Stimulated activated CD8-positive, alpha-beta memory T cell treated with anti-CD3 and anti-CD28 coated beads, Interleukin-4, amount 100 ng/mL, for 48 hours (primary cell): ENCODE measurements around the gene CST11.

Experiments
- DNase-seq: peaks from one replicate; pipeline ENCODE4 v3.0.0-alpha.2; 2020

Gene CST11

DNA sequence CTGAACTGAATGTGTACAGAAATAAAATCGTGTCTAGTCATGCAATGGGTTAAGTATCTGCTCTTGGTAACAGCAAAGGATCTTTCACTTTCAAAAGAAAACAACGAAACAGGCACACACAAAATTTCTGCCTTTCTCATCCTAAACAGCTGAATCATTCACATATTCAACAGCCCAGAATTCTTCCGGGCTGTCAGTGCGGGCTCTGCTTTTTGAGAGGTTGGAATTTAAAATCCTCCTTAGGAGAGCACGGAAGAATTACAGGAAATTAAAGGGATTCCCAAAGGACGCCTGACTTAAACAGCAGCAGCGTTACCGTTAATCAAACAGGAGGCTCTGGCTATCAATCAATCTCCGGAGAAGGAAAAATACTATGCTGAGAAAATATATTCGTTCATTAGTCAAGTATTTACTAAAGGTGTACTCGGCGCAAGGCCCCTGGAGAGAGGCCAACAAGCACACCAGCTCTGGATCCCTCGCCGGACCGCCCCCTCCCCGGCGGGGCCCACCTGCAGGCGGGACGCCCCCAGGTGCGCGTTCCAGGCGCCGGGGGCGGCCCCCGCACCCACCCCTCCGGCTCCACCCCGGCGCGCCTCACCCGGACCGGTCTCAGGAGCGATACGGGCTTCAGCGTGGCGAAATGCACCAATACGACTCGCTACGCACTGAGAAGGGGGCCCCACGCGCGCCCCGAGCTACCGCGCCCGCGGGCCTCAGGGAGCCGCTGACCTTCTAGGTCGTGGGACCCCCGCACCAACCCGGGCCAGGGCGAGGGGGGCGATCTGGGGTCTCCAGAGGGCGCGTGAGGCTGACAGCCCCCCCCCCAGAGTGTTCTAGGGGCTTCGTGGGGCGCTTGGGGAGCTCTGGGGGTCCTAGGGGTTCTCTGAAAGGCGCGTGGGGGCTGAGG lies 32.4 kb downstream of the CST11 start:
- peak; percentile 53 for DNase-seq

DNA sequence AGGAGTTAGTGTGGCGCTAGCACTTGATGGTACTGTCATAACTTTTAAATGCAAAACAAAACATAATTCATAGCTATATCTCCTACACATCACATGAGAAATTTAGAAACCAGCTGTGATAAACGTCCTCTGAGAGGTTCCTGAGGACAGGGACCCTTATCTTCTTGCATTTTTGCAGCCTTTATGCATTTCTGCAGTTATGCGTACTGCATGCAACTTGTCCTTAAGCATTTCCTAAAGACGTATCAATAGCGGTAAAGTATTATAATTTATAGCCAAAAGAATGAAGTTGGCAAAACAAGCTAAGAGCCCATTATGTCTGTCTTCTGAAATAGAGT lies 33.0 kb downstream of the CST11 start:
- no peak for DNase-seq

DNA sequence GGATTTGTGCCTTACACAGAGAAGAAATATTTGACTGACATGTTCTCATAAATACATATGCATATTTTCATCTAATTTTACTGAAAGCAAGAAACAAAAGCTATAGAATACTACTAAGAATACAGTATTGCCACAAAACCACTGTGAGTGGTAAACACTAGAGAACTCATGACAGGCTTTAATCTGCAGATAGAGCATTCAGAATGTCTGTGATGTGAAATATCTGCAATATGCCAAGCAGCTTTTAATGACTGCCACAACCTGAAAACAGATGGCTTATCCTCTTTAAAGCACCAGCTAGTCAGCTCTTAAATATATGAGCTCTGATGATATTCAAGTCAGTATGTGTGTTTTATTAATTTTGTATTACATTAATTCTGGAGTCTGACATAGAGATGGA lies 34.8 kb downstream of the CST11 start:
- no peak for DNase-seq

DNA sequence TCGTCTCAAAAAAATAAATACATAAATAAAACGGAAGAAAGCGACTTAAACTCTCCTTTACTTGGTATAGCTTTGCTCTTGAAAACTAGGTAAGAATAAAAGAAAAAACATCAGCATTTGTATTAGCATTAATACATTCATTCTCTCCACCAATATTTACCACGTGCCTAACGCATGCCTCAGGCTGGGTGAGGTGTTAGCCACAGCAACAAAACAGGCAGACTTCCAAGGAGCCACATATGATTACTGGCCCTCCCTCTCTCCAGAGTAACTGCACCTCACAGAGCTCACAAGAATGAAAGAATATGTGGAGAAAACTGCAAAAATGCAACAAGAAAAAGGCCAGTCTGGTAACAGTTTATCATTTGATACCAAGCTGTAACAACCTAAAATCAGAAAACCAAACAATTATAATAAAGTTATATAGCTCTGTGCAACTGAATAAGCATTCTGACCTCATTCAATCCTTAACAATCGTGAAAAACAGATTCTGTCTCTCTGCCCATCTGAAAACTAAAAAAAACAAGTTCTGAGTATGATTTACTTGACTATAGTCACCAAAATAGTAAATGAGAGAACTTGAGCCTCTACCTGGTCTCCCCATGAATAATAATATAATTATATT lies 36.6 kb downstream of the CST11 start:
- no peak for DNase-seq

DNA sequence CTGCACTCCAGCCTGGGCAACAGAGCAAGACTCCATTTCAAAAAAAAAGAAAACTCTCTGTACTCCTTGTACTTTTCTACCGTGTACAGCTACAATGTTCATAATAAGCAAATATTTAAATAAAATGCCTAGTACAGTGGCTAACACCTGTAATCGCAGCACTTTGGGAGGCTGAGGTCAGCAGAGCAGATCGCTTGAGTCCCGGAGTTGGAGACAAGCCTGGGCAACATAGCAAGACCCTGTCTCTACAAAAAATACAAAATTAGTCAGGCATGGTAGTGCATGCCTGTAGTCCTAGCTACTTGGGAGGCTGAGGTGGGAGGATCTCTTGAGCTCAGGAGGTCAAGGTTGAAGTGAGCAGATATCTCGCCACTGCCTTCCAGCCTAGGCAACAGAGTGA lies 37.1 kb downstream of the CST11 start:
- no peak for DNase-seq

DNA sequence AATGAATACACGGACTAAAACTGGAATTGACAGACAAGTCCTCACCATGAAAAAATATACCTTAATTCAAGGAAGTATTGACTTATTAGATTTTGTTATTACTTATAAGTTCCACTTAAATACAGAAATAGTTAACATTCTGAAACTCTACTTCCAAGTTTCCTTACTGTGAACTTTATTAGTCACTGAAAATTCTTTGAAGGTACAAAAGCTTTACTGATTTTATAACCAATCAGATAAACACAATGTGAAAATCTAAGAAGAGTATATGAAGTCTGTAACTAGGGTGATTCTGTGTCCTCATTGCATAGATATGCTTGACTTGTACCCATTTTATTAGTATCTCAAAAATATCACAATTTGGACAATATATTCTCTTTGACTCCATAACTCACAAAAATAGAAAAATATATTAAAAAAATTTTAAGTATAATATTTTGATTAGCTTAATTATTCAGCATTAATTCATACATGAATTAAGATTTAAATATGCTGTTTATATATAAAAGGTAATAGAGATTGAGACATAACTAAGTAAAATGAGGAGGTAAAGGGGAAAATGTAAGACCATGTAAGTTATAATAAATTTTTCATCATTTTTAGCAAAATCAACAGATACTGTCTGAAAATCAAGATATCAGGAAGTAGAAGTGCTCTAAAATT lies 38.0 kb downstream of the CST11 start:
- no peak for DNase-seq

DNA sequence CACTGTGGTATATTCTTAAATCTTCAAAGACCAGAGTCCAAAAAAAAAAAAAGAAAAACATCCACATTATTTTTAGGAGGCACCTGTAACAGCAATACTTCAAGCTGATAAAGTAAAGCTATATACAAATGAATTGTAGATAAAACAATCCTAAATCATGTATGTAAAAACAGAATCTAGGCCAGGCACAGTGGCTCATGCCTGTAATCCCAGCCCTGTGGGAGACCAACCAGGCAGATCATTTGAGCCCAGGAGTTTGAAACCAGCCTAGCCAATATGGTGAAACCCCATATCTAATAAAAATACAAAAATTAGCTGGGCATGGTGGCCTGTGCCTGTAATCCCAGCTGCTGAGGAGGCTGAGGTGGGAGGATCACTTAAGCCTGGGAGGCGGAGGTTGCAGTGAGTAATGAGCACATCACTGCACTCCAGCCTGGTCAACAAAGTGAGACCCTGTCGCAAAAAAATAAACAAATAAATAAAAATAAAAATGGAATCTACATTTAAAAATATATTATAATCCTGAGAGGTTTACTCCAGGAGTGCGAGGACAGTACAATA lies 38.7 kb downstream of the CST11 start:
- DNase-seq = no peak

DNA sequence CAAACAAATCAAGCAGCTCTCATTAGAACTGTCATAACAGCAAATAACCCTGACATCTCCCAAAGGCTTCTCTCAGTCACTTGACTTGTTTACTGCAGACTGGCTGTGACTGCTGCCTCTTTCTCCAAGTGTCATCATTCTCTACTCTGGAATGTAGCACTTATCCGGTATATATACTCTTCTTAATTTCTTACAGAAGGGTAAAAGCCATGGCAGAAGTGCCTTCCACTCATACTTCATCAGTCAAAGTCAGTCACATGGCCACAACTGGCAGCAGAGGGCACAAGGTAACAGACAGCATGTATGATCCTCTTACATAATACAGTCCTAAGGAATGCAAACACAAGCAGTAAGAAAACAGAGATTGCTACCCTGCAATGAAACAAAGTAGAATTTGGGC lies 40.6 kb downstream of the CST11 start:
- no peak for DNase-seq

DNA sequence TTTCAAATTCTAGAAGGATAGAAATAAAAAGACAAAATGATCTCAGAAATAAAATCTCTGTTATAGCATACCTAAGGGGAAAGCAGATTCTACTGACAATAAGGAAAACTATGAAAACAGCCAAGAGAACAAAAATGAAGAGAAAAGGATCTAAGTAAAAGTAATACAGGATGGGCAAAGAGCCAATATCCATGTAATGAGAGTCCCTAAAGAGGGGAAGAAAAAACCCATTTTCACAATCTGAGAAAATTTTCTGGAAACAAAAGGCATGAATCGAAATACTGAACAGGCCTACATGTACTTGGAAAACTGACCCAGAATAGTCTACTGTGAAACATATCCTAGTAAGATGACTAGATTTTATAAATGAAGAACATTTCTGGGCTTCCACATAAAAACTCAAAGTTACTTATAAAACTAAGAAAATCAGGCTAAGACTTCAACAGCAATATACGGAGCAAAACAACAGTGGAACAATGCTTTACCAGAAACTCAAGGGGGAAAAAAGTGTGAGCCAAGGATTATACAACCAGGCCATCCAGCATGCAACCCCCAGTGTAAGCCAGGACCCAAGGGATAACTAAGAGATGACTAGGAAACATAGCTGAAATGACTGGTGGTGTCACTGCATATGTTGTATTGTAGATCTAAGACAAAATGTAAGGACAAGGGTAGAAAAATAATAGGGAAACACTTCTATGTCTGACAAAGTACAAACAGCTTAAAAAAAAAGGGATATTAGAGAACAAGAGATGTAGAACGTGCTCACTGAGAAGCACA lies 41.6 kb downstream of the CST11 start:
- DNase-seq = no peak

DNA sequence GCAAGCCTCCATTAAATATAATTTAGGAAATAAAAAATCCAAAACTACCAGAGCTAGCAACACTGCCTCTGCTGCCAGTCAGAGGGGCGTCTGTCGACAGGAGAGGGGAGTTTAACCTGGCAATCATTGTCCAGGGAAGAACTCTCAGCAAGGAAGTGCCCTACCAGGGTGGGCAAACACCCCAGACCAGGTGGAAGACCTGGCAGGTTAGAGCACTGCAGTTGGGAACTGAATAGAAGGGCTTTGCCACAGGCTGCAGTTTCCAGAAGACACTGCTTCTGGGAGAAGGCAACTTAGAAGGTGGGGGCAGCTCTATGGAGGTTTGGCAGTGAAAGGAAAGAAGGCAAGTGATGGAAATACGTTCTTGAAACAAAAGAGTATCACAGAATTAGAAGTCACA lies 42.9 kb downstream of the CST11 start:
- DNase-seq = no peak

DNA sequence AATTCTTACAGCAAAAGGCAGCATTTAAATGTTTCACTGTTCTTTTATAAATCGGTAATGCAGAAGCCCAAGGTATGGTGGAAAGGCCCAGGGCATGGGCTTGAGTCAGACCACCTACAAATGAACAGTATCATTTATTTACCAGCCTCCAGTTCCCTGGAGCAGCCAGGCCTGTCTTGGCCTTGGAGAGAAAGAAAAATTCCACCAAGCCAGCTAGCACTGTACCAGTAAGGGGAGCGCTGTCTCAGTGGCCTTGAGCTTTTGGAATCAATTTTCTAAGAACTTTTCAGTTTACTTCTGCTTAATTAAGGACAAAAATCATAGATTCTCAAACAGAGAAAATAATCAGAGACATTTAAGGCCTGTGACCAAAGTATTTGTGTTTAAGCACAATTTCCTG lies 43.7 kb downstream of the CST11 start:
- no peak for DNase-seq

DNA sequence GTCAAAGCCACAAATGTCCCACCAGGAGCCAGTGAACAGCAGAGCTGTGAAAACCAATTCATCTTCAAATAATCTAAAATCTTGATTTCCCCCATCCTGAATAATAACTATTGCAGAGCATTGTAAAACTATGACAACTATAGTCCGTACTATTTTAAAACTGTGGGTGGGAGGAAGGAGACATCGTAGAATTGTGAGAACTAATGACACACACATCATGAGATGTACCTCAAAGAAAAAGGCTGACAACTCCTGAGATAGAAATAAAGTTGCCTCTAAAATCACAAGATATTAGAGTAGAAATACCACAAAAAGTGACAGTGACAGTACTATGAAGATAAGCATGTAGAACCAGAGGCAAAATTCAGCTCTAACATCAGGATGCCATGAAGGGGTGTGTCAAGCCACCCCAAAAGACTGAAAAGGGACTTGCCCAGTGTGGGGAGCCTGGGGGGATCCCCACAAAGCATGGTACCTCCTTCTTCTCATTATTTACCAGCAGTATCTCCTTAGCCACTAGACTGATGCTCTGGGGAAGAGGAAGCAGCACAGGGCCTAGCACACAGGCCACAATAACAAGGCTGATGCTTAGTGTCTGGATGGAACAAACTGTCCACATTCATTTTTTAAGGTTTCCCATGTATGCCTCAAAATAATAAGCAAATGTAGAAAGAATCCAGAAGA lies 44.8 kb downstream of the CST11 start:
- no peak for DNase-seq

DNA sequence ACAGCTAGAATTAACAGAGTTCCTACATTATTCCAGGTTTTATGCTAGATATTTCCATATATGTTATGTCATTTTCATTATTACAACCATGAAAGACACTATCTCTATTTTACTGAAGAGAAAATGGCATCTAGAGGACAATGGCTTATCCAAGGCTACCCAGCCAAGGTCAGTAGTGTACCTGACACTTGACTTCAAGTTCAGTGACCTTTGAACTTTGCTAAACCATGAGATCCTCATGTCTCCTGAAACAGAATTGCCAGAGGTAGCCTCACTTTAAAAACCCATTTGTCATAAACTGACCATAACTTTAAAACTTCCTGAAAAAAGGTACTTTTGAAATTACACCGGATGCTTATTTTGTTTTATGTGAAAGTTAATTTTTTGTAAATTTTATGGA lies 45.8 kb downstream of the CST11 start:
- no peak for DNase-seq

DNA sequence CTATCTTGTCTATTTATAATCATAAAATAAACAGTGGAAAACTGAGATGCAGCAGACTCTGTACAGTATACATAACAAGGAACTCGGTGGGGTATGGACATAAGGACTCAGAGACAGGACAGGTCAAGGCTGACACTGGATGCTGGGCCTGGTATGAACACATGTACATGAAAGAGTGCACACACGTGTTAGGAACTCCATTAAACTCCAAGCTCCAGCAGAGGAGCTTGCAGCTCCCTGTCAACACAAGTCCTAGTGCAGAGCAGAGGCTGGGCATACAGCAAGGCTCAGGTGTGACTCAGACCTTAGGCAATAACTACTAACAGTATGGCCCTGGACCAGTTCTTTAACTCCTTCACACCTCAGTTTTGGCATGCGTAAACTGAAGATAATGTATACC lies 48.5 kb downstream of the CST11 start:
- no peak for DNase-seq

DNA sequence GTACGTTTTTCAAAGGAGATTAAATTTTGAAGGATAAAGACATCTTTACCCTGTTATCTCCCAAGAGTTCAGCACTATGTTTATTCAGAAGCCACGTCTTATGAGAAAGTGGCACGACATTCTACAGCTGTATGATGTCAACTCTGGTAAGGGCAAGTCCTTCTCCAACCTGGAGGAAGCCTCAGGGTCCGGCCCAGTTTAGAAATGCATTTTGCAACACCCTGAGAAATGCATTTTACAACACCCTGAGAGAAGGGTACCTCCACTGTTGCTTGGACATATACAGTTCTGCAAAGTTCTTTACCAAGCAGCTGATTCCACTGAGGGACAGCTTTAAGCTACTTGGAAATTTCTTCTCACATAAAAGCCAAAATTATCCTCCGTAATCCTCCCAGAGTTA lies 48.9 kb downstream of the CST11 start:
- DNase-seq = no peak

DNA sequence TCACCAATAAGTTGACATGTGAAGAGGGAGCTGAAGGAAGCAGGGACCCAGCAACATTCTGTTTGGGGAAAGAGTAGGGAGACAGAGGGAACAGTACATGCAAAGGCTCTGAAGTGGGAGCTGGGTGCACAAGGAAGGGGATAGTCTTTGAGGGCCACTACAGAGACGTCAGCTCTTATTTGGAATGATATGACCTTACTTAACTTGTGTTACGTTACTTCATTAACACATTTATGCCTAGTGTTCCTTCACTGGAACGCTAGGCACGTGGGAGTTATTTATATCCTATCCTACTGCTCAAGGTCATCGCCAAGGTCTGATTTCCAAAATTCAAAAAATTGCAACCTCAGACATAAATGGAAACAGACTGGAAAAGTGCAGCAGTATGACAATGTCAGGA lies 51.6 kb downstream of the CST11 start:
- no peak for DNase-seq
